Measurements from ENCODE around the gene ZNF385C. TPM values are rescaled to one million over a fixed set of nuclear protein-coding genes. Genes with fewer than 3 reads are reported as not detected.

The ZNF385C gene
- total and polyA plus RNA-seq, 11 donors, result 0.06 to 0.38 (median 0.19) TPM; not detected in 3

DNA sequence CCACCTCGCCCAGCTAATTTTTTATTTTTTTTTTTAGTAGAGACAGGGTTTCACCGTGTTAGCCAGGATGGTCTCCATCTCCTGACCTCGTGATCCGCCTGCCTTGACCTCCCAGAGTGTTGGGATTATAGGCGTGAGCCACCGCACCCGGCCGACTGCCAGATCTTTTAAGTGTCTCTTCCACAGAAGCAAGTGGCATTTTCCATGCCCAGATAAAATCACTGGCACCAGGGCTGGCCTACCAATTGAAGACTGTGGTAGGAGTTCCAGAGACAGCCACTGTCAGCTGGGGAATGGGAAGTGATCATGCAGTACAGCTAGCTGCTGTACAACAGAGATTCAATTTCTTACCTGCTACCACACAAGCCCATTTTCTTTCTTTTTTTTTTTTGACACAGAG is 113.8 kb downstream of the ZNF385C start:
- Histone ChIP-seq H3K4me1 (no peaks in the 10 kb centered on the region), H3K27me3 (no peaks in the 10 kb centered on the region), H3K27ac (no peak overlapping the region), H3K36me3 (peaks cover 3 to 100% (median 97%) of the 10 kb centered on the region in 9 donors), H3K9me3 (no peaks in the 10 kb centered on the region), H3K4me3 (no peak overlapping the region)
- ATAC-seq (peak in 3 of 4 donors; percentile 26 to 67 (median 60)), DNase-seq (no peak)
- intact Hi-C loops (cut with DNase I), result no loop called here
- WGBS, 4 donors, result 78 to 87% (median 83%) methylated on average over 8 of the region's 8 CpGs
- TF ChIP-seq POLR2A (IDR thresholded peaks at IDR 0.05), result no peak
- TF ChIP-seq, protein P1, sequence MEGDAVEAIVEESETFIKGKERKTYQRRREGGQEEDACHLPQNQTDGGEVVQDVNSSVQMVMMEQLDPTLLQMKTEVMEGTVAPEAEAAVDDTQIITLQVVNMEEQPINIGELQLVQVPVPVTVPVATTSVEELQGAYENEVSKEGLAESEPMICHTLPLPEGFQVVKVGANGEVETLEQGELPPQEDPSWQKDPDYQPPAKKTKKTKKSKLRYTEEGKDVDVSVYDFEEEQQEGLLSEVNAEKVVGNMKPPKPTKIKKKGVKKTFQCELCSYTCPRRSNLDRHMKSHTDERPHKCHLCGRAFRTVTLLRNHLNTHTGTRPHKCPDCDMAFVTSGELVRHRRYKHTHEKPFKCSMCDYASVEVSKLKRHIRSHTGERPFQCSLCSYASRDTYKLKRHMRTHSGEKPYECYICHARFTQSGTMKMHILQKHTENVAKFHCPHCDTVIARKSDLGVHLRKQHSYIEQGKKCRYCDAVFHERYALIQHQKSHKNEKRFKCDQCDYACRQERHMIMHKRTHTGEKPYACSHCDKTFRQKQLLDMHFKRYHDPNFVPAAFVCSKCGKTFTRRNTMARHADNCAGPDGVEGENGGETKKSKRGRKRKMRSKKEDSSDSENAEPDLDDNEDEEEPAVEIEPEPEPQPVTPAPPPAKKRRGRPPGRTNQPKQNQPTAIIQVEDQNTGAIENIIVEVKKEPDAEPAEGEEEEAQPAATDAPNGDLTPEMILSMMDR (IDR thresholded peaks at IDR 0.05), result no peak

DNA sequence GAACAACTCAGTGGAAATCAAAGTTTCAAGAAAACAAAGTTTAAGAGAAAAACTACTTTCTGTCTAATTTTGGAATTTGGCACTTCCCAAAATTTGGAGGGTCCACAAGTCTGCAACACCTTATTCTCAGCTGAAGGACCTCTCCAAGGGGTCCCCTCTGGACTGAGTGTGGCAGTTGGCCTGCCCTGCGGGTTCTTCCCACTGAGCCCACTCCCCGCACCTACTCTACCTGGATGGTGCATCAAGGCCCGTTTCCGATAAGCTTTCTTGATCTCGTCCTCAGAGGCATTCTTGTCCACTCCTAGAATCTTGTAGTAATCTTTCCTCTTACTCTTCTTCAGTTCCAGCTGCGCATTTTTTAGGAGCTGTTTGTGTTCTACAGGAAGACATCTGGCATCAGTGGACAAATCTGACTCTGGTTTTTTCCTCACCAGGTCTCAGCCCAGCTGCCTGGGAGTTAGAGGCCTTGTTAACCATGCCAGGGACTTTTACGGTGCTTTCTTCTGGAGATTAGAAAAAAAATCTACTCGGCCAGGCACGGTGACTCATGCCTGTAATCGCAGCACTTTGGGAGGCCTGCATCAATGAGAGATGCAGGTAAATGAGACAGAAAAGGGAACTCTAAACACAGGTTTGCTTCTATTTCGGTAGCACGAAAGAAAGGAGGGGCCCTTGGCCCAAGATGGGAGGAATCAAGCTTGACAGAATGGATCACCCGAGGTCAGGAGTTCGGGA is 116.1 kb downstream of the ZNF385C start:
- Histone ChIP-seq H3K9me3 (no peaks in the 10 kb centered on the region), H3K36me3 (peaks cover 3 to 100% (median 97%) of the 10 kb centered on the region in 9 donors), H3K4me1 (no peaks in the 10 kb centered on the region), H3K4me3 (no peak overlapping the region), H3K27ac (peak overlapping the region in 1 of 12 donors; percentile 26), H3K27me3 (no peaks in the 10 kb centered on the region)
- intact Hi-C loops (cut with DNase I), result no loop called here
- ATAC-seq, result no peak
- WGBS, 4 donors, result 89 to 92% (median 91%) methylated on average over 14 of the region's 14 CpGs
- TF ChIP-seq, protein P1 (IDR thresholded peaks at IDR 0.05), result no peak
- no peak for TF ChIP-seq POLR2A (IDR thresholded peaks at IDR 0.05)
- no peak for DNase-seq

DNA sequence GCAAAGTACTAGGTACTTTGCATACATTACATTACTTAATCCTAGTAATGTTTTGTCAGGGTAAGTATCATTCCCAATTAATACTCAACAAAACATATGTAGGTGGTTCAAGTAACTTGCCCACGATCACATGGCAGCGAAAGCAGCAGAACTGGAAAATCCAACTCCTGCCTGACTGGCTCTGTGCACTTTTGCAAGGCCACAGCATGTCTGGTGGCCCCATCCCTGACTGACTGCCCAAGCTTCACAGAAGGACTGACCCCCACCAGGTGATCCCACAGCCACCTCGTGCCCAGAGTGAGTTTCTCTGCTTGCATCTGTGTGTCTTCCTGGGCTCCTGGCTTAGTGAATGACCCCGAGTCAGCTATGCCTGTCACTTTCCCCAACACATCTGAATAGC is 120.3 kb downstream of the ZNF385C start:
- intact Hi-C loops (cut with DNase I), result no loop called here
- 93 to 96% (median 94%) methylated on average over 4 of the region's 4 CpGs for WGBS, 4 donors
- TF ChIP-seq, protein P1 (IDR thresholded peaks at IDR 0.05), result no peak
- TF ChIP-seq POLR2A (IDR thresholded peaks at IDR 0.05), result no peak
- Histone ChIP-seq H3K4me1 (peaks cover 0 to 11% (median 8%) of the 10 kb centered on the region in 12 donors), H3K4me3 (no peak overlapping the region), H3K27ac (no peak overlapping the region), H3K9me3 (no peaks in the 10 kb centered on the region), H3K36me3 (peaks cover 3 to 100% (median 96%) of the 10 kb centered on the region in 9 donors), H3K27me3 (no peaks in the 10 kb centered on the region)
- ATAC-seq, result no peak
- no peak for DNase-seq

DNA sequence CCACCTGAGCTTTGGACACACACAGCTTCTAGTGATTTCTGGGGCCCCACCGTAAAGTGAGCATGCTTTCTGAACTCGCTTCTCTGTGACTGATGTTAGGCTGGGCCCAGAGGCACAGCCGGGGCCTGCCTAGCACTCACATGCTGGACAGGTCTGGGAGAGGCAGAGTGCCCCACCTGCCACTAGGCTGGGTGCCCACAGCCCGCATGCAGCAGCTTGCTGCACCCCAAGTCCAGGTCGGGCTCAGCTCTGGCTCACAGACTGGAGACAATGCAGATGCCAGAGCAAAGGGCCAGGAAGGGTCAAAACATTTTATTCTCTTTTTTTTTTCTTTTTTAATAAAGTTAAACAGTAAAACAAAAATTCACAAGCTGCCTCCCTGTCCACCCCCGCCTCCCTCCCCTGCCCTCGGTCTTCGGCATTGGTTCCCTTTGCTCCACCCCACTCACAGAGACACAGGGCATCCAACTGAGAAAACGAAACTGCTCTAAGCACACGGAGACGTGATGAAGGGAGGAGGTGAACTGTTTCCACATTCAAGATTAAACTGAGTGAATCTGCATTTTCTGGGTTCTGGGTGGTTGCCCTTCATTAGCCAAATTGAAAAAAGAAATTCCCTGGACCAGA is 122.0 kb downstream of the ZNF385C start:
- WGBS, 4 donors, result 70 to 79% (median 79%) methylated on average over 11 of the region's 11 CpGs
- Histone ChIP-seq H3K4me1 (peaks cover 0 to 21% (median 18%) of the 10 kb centered on the region in 12 donors), H3K27ac (peak overlapping the region in 4 of 12 donors; percentile 33 to 54 (median 40)), H3K4me3 (no peak overlapping the region), H3K9me3 (no peaks in the 10 kb centered on the region), H3K36me3 (peaks cover 3 to 99% (median 94%) of the 10 kb centered on the region in 9 donors), H3K27me3 (no peaks in the 10 kb centered on the region)
- TF ChIP-seq POLR2A (IDR thresholded peaks at IDR 0.05), result no peak
- TF ChIP-seq, protein P1 (IDR thresholded peaks at IDR 0.05), result no peak
- no peak for ATAC-seq
- no peak for DNase-seq
- intact Hi-C loops (cut with DNase I), result no loop called here

Measured in heart left ventricle (tissue), 16 donors.